SW480 (cell line): ENCODE results near the gene PKD1.

Experiments used
- DNase-seq: peaks from one replicate; pipeline ENCODE4 v3.0.0-alpha.2; 2016; ENCODE audit warnings: low spot score

PKD1 gene

GRCh38 chr16:2087748-2088631 is 47.7 kb downstream of the PKD1 start:
- no peak for DNase-seq

- no peak for DNase-seq
These were observed 48.6 kb downstream of the PKD1 start for GRCh38 chr16:2086812-2087747.

DNA sequence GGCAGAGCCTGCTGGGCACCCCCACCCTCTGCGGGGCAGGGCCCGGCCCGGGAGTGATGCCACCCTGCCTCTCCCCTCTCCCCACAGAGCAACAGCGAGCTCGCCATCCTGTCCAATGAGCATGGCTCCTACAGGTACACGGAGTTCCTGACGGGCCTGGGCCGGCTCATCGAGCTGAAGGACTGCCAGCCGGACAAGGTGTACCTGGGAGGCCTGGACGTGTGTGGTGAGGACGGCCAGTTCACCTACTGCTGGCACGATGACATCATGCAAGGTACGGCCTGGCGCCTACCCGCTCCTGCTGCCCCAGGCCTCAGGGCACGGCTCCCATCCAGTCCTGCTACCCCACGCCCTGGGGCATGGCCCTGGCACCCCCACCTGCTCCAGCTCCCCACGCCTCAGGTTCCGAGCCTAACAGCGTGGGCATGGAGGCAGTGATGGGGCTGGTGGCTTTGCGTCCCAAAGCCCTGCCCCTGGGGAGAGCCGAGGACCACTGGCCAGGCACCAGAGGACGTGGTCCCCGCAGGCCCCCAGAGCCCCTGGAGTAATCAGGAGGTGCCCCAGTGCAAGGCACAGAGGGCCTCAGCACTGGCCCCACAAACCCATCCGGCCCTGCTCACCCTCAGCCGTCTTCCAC is 49.5 kb downstream of the PKD1 start:
- no peak for DNase-seq

DNA sequence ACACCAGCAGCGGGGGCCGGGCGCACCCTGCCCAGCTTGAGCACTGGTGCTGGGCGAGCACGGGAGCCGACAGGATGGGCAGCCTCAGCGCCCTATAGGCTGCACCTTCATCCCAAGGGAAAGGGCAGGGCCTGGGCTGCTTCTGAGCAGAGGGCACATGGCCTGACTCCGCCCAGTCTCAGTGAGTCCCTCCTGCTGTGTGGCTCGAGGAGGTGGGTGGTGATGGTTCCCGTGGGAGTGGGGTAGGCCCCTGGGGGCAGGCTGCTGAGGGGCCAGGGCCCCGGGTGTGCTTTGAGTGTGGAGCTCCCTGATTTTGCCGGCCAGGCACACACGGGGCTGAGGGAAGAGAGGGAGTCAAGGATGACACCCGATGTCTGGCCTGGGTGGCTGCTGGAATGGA is 50.0 kb downstream of the PKD1 start:
- DNase-seq, result no peak

GRCh38 chr16:2084895-2085625 is 50.6 kb downstream of the PKD1 start:
- DNase-seq, result no peak

- no peak for DNase-seq
These were observed 51.6 kb downstream of the PKD1 start for GRCh38 chr16:2083876-2084780.

- DNase-seq, result no peak
These were observed 52.3 kb downstream of the PKD1 start for GRCh38 chr16:2083409-2083808.

- DNase-seq, result no peak
These were observed 52.7 kb downstream of the PKD1 start for GRCh38 chr16:2082983-2083364.

DNA sequence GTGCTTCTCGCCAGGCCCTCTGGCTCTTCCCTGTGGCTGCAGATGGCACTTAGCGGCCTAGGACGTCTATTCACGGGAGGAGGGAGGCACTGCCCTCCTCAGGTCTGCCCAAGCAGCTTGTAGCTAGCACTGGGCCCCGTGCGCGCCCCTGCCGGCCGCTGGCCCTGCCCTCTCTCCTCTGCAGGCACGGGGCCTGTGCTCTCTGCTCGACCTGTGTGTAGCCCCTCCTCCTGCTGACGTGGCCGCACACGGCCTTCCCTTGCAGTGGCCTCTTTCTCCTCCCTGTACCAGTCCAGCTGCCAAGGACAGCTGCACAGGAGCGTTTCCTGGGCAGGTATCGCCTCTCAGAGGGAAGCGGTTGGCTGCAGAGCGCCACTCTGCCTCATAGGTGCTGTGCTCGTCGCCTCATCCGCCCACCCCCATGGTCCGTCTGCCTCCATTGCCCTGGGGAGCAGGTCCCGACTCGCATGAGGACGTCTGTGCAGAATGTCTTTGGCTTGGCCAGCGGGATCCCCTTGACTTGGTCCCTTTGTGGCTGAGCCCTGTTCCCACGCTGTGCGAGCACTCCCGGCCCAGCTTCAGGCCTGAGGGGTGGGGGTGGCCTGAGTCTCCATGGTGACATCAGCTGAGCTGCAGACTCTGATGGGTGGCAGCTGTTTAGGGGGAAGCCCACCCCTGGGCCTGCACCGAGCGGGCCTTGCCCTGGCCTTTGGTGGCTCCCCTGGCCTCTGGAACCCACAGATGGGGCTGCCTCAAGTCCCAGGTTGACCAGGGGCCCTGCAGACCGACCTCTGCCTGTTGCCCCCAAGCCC is 53.3 kb downstream of the PKD1 start:
- DNase-seq, result no peak

GRCh38 chr16:2081201-2082084 is 54.3 kb downstream of the PKD1 start:
- no peak for DNase-seq

- no peak for DNase-seq
These were observed 55.7 kb downstream of the PKD1 start for GRCh38 chr16:2079991-2080390.

DNA sequence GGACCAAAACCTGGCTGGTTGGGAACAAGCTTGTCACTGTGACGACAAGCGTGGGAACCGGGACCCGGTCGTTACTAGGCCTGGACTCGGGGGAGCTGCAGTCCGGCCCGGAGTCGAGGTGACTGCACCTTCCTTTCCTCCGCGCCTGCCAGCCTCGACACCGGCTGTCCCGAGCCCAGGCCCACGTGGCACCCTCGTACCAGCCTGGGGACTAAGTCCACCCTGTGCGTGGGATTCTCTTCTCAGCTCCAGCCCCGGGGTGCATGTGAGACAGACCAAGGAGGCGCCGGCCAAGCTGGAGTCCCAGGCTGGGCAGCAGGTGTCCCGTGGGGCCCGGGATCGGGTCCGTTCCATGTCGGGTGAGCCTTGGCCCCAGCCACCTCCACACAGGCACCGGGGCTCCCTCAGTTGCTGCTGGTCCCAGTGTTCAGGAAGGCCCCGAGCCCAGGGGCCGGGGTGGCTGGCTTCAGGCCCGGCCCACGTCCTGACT is 56.3 kb downstream of the PKD1 start:
- DNase-seq, result no peak

GRCh38 chr16:2078691-2079090 is 57.0 kb downstream of the PKD1 start:
- DNase-seq, result no peak

GRCh38 chr16:2078096-2078495 is 57.6 kb downstream of the PKD1 start:
- no peak for DNase-seq

- no peak for DNase-seq
These were observed 58.0 kb downstream of the PKD1 start for GRCh38 chr16:2077696-2078095.

- DNase-seq, result no peak
These were observed 58.7 kb downstream of the PKD1 start for GRCh38 chr16:2077016-2077415.

DNA sequence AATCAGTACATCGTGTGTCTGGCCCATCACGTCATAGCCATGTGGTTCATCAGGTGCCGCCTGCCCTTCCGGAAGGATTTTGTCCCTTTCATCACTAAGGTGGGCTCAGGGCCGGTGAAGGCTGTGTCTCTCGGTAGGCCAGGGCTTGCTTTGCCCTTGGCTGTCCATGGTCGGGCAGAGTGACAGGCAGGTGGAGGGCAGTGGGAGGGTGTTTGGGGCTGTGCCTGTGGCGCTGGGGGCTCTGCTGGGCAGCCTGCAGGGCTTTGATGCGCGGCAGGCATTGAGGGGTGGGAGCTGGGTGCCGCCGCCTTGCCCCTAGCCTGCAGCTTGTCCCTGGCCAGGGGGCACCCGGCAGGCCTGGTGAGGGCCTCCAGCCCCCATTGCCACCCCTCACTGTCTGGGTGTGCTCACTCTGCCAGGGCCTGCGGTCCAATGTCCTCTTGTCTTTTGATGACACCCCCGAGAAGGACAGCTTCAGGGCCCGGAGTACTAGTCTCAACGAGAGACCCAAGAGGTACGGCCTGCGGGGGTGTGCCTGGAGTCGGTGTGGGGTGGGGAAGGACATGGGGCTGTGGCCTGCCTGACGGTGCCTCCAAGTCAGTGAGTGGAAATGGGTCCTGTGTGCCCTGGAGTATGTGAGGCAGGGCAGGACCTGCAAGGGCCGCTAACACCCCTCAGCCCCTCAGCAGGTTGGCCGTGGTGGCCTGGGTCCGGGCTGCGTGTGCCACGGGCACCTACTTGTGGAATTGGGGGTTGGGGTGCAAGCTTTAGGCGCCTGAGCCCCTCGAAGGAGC is 59.4 kb downstream of the PKD1 start:
- no peak for DNase-seq

DNA sequence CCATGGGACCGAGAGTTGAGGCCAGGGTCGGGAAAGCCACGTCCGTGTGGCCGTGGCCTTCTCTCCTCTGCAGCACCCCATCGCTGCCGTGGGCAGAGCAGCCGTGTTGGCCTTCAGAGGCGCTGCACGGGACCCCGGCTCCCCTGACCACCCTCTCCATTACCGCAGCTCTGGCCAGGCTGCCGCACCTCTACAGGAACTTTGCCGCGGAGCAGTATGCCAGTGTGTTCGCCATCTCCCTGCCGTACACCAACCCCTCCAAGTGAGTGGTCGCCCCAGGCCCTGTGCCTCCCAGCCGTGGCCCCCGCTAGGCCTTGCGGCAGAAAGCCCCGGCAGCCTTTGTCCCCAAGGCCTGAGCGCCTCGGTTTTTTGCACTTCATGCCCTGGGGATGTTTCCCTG is 60.1 kb downstream of the PKD1 start:
- DNase-seq, result no peak
